ENCODE results near the gene B3GAT1.

- TF ChIP-seq EP300 (IDR thresholded peaks at IDR 0.05) (no peak), CTCF (IDR thresholded peaks at IDR 0.05) (no peak), POLR2A (IDR thresholded peaks at IDR 0.05) (no peak)
Measured at GRCh38 chr11:134331354-134332188, 80.5 kb downstream of the B3GAT1 start, which contains the start of gene GLB1L2.
